Measurements from ENCODE around the gene NUDT3.

DNA sequence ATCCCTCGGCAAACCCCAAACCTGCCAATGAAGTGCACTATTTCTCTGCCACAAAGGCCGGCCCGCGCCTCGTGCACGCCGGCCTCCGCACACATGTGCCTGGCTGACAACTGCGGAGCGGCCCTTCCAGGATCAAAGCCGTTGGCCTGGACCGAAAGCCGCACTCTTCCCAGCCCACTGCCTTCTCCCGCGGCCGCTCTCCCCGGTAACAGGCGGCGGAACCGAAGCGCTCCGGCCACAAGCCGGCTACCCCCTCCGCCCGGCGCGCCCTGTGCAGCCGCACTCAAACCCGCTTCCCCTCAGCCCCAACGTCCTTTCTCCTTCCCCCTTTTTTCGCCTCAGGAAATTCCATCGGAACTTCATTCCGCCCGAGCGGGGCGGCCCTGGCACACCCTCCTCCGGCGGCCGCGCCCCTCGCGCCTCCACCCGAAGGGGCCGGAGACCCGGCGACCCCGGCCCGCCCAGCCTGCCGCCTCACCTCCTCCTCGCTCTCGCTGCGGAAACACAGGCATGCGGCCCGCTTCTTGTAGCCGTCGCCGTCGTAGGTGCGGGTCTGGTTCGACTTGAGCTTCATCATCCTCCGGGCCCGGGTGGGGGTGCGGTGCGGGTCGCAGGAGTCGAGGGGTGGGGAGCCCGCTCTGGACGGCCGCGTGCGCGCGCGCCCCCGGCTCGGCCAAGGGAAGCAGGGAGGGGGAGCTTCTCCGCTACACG lies 528 bp downstream of the NUDT3 start:
- TF ChIP-seq CTCF (IDR thresholded peaks at IDR 0.05) (no peak), POLR2A (IDR thresholded peaks at IDR 0.05) (no peak)
